ENCODE measurements around the gene RBM38.

RBM38 gene

GRCh38 chr20:57391439-57392301 is 474 bp downstream of the RBM38 start:
- no peak for DNase-seq

GRCh38 chr20:57392512-57393271 is 1.5 kb downstream of the RBM38 start:
- no peak for DNase-seq

GRCh38 chr20:57393321-57394120 is 2.3 kb downstream of the RBM38 start:
- peak; percentile 24 for DNase-seq

- no peak for DNase-seq
Observed at GRCh38 chr20:57394121-57395082, 3.2 kb downstream of the RBM38 start.

GRCh38 chr20:57395111-57395966 is 4.1 kb downstream of the RBM38 start:
- DNase-seq: no peak

- no peak for DNase-seq
Observed at GRCh38 chr20:57396212-57396983, 5.2 kb downstream of the RBM38 start.

GRCh38 chr20:57396984-57397692 is 5.9 kb downstream of the RBM38 start:
- DNase-seq: no peak

- DNase-seq: no peak
Observed at GRCh38 chr20:57397693-57398108, 6.5 kb downstream of the RBM38 start.

- DNase-seq: peak; percentile 63
Observed at GRCh38 chr20:57398231-57398821, 7.1 kb downstream of the RBM38 start.

- no peak for DNase-seq
Observed at GRCh38 chr20:57398901-57399535, 7.8 kb downstream of the RBM38 start.

- no peak for DNase-seq
Observed at GRCh38 chr20:57399587-57400155, 8.5 kb downstream of the RBM38 start.

- DNase-seq: no peak
Observed at GRCh38 chr20:57400231-57400701, 9.1 kb downstream of the RBM38 start.

GRCh38 chr20:57400821-57401564 is 9.8 kb downstream of the RBM38 start:
- DNase-seq: peak; percentile 69

GRCh38 chr20:57401565-57401918 is 10.3 kb downstream of the RBM38 start:
- no peak for DNase-seq

GRCh38 chr20:57402206-57403125 is 11.3 kb downstream of the RBM38 start:
- no peak for DNase-seq

- DNase-seq: no peak
Observed at GRCh38 chr20:57403216-57403615, 12.0 kb downstream of the RBM38 start.
